Measurements from ENCODE around the gene NUPR2. TPM values are rescaled to one million over a fixed set of nuclear protein-coding genes. Genes with fewer than 3 reads are reported as not detected.
"Not testable (repeated sequence)": the region's sequence is repeated elsewhere in the genome, so short reads cannot be mapped to it uniquely, and the experiment has no call there.

NUPR2 gene
- total and polyA plus RNA-seq, 2 donors (not counting 1 experiment from before 2014, with no cell fraction given) = not detected

DNA sequence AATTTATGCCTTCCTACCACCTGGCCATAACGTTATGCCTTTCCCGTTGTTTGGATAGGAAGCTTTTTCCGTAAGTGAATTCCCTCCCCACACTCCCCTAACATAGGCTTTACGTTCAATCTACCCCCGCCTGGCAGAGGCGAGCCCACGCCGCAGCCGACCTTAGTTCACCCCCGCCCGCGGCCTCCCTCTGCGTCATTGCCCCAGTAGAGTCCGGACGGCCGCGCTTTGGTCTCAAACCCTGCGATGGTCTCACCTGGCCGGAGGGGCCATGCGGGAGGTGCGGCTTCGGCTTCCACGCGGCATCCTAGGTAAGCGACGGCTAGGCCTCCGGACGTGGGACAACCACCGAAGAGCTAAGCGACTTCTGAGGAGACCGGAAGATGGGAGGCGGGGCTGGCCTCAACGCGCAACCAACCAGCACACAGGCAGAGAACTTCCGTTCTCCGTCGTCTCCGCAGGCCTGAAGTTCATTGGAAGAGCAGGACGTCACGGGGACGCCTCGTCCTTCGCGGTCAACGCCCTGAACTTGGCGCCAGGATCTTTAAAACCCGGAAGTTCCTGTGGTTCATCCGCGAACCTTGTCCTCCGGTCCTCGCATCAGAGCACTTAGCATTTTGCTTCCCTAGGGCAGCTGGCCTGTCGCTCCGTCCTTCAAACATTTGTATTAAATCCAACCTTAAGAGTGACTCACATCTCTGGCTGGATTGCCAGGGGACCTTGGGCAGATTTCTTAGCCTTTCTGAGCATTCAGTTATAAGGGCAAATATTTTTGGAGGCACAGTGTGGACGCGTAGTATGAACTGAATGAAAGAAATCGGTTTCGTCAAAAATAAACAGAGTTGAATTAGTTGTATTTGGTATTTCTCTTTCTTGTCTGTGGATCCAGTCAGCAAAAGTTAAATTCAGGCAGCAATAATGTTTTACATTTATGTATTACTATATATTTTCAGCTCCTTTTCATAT, 9.8 kb downstream of the NUPR2 start, which contains the start of gene CHCHD2:
Gene CHCHD2 (minus strand): TSS at position 369 of the 966 bp plus-strand sequence. CDS start 63 bp downstream, at position 306.
- Histone ChIP-seq H3K9ac (ENCODE audit: insufficient read depth, low read length) (peak within 1 kb of the TSS; percentile 94), H3K4me1 (ENCODE audit: control insufficient read depth, extremely low read depth, insufficient read depth, low read length) (no peaks in the 10 kb centered on the region), H3K27ac (ENCODE audit: insufficient read depth, low read length) (peak within 1 kb of the TSS; percentile 98), H3K79me2 (ENCODE audit: control insufficient read depth, insufficient read depth, low read length) (peaks cover 27% of the 10 kb centered on the region), H3K4me3 (replicated peaks in 1 of 4; ENCODE audit: control extremely low read depth in 1 of 4, insufficient read depth in 1 of 4, low read depth in 3 of 4, low read length in 4 of 4) (peak within 1 kb of the TSS; percentile 78 to 100 (median 87)), H3K9me3 (ENCODE audit: control insufficient read depth, insufficient read depth, low read depth, low read length) (no peaks in the 10 kb centered on the region), H2AFZ (ENCODE audit: low read length) (peak within 1 kb of the TSS; percentile 76), H3K4me2 (ENCODE audit: extremely low read depth, insufficient read depth, low read length) (peak within 1 kb of the TSS; percentile 92), H4K20me1 (ENCODE audit: control insufficient read depth, extremely low read depth, insufficient read depth, low read length) (no peaks in the 10 kb centered on the region), H3K36me3 (ENCODE audit: control insufficient read depth, insufficient read depth, low read length) (peaks cover 5% of the 10 kb centered on the region), H3K27me3 (ENCODE audit: control insufficient read depth, insufficient read depth, low read length) (no peaks in the 10 kb centered on the region)
- TF ChIP-seq, protein P1, sequence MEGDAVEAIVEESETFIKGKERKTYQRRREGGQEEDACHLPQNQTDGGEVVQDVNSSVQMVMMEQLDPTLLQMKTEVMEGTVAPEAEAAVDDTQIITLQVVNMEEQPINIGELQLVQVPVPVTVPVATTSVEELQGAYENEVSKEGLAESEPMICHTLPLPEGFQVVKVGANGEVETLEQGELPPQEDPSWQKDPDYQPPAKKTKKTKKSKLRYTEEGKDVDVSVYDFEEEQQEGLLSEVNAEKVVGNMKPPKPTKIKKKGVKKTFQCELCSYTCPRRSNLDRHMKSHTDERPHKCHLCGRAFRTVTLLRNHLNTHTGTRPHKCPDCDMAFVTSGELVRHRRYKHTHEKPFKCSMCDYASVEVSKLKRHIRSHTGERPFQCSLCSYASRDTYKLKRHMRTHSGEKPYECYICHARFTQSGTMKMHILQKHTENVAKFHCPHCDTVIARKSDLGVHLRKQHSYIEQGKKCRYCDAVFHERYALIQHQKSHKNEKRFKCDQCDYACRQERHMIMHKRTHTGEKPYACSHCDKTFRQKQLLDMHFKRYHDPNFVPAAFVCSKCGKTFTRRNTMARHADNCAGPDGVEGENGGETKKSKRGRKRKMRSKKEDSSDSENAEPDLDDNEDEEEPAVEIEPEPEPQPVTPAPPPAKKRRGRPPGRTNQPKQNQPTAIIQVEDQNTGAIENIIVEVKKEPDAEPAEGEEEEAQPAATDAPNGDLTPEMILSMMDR (conservative IDR thresholded peaks at IDR 0.05 in 1 of 2, IDR thresholded peaks at IDR 0.05 in 1 of 2; ENCODE audit: low read depth in 1 of 2, low read length in 2 of 2) = no peak
- TF ChIP-seq EZH2 (IDR thresholded peaks at IDR 0.05; ENCODE audit: low read length, missing control alignments) = no peak
- DNase-seq (ENCODE audit: low read depth in 2 of 2) = peak; percentile 99

DNA sequence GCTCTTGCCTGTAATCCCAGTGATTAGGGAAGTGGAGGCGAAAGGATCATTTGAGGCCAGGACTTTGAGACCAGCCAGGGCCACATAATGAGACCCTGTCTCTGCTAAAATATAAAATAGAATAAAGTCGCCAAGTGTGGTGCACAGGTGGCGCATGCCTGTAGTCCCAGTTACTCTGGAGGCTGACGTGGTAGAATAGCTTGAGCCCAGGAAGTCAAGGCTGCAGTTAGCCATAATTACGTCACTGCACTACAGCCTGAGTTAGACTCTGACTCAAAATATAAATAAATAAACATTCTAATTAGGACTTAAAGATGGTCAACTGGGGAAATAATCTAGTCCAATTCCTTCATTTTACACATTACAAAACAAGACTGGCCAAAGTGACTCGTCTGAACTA, 10.7 kb downstream of the NUPR2 start:
- Histone ChIP-seq H3K36me3 (ENCODE audit: control insufficient read depth, insufficient read depth, low read length) (peaks cover 5% of the 10 kb centered on the region), H3K4me3 (replicated peaks in 1 of 4; ENCODE audit: control extremely low read depth in 1 of 4, insufficient read depth in 1 of 4, low read depth in 3 of 4, low read length in 4 of 4) (peak overlapping the region; percentile 78 to 100 (median 87)), H3K9ac (ENCODE audit: insufficient read depth, low read length) (peak overlapping the region; percentile 94), H2AFZ (ENCODE audit: low read length) (no peak overlapping the region), H4K20me1 (ENCODE audit: control insufficient read depth, extremely low read depth, insufficient read depth, low read length) (no peaks in the 10 kb centered on the region), H3K27ac (ENCODE audit: insufficient read depth, low read length) (peak overlapping the region; percentile 98), H3K4me2 (ENCODE audit: extremely low read depth, insufficient read depth, low read length) (peak overlapping the region; percentile 92), H3K9me3 (ENCODE audit: control insufficient read depth, insufficient read depth, low read depth, low read length) (no peaks in the 10 kb centered on the region), H3K4me1 (ENCODE audit: control insufficient read depth, extremely low read depth, insufficient read depth, low read length) (no peaks in the 10 kb centered on the region), H3K79me2 (ENCODE audit: control insufficient read depth, insufficient read depth, low read length) (peaks cover 27% of the 10 kb centered on the region), H3K27me3 (ENCODE audit: control insufficient read depth, insufficient read depth, low read length) (no peaks in the 10 kb centered on the region)
- TF ChIP-seq EZH2 (IDR thresholded peaks at IDR 0.05; ENCODE audit: low read length, missing control alignments) = no peak
- TF ChIP-seq, protein P1 (conservative IDR thresholded peaks at IDR 0.05 in 1 of 2, IDR thresholded peaks at IDR 0.05 in 1 of 2; ENCODE audit: low read depth in 1 of 2, low read length in 2 of 2) = no peak
- peak; percentile 84 to 89 for DNase-seq (ENCODE audit: low read depth in 2 of 2)

DNA sequence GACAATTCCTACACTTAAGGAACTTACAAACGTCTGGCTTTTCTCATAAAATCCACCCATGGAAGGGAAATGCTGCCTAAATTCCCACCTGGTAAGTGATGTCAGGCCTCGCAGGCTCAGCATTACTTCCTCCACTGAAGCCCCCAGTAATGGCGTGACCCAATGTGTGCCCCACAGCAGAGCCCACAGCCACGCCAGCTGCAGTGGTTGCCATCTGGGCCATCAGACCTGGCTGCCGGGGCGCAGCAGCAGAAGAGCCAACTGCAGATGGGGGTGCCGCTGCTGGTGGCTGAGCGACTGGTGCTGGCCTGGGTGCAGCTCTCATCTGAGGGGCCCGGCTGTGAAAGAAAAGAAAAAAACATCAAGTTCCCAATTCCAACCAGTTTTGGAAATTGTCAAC, 12.1 kb downstream of the NUPR2 start:
- not testable (repeated sequence) for H3K9ac ChIP-seq (ENCODE audit: insufficient read depth, low read length); DNase-seq (ENCODE audit: low read depth in 2 of 2); H3K27ac ChIP-seq (ENCODE audit: insufficient read depth, low read length); H3K9me3 ChIP-seq (ENCODE audit: control insufficient read depth, insufficient read depth, low read depth, low read length); H3K4me3 ChIP-seq (replicated peaks in 1 of 4; ENCODE audit: control extremely low read depth in 1 of 4, insufficient read depth in 1 of 4, low read depth in 3 of 4, low read length in 4 of 4); H3K36me3 ChIP-seq (ENCODE audit: control insufficient read depth, insufficient read depth, low read length); H4K20me1 ChIP-seq (ENCODE audit: control insufficient read depth, extremely low read depth, insufficient read depth, low read length); H3K4me2 ChIP-seq (ENCODE audit: extremely low read depth, insufficient read depth, low read length); H2AFZ ChIP-seq (ENCODE audit: low read length); H3K27me3 ChIP-seq (ENCODE audit: control insufficient read depth, insufficient read depth, low read length); H3K4me1 ChIP-seq (ENCODE audit: control insufficient read depth, extremely low read depth, insufficient read depth, low read length)
- peaks cover 27% of the 10 kb centered on the region for H3K79me2 ChIP-seq (ENCODE audit: control insufficient read depth, insufficient read depth, low read length)

Data from fibroblast of lung (primary cell).